Activated CD8-positive, alpha-beta T cell treated with anti-CD3 and anti-CD28 coated beads for 36 hours (primary cell): ENCODE measurements around the gene CERS1. TPM values are rescaled to one million over a fixed set of nuclear protein-coding genes. Genes with fewer than 3 reads are reported as not detected.
"Not testable (repeated sequence)": the region's sequence is repeated elsewhere in the genome, so short reads cannot be mapped to it uniquely, and the experiment has no call there.

Source experiments
- ATAC-seq: fragments of 200-7000 bp; cut with Tn5 transposase; one replicate; pipeline ENCODE4 v1.10.0; 2021; ENCODE audit warnings: mild to moderate bottlenecking, moderate library complexity
- CTCF ChIA-PET: fragments of 350-600 bp; sonication (Branson Sonifier 250); formaldehyde crosslinking; loops from one replicate; lab custom pipeline; 2021; ENCODE audit warnings: antibody characterized with exemption; lab: Charles Lee
- POLR2A ChIA-PET: fragments of 350-600 bp; sonication (Branson Sonifier 250); formaldehyde crosslinking; loops from one replicate; lab custom pipeline; 2021; ENCODE audit warnings: antibody characterized with exemption; lab: Charles Lee
- DNase-seq: peaks from one replicate; pipeline ENCODE4 v3.0.0-alpha.2; 2020
- H3K27ac Mint-ChIP-seq: one replicate; pipeline ENCODE4 v1.8.0; 2021; ENCODE audit warnings: mild to moderate bottlenecking, mixed read lengths
- H3K27me3 Mint-ChIP-seq: one replicate; pipeline ENCODE4 v1.8.0; 2021; ENCODE audit warnings: mixed read lengths
- H3K36me3 Mint-ChIP-seq: one replicate; pipeline ENCODE4 v1.8.0; 2021; ENCODE audit warnings: low read depth, mixed read lengths
- H3K4me1 Mint-ChIP-seq: one replicate; pipeline ENCODE4 v1.8.0; 2021; ENCODE audit warnings: low read depth, mixed read lengths
- H3K4me3 Mint-ChIP-seq: one replicate; pipeline ENCODE4 v1.8.0; 2021; ENCODE audit warnings: mild to moderate bottlenecking, moderate library complexity, mixed read lengths
- H3K9me3 Mint-ChIP-seq: one replicate; pipeline ENCODE4 v1.8.0; 2021; ENCODE audit warnings: mixed read lengths
- intact Hi-C: fragments of 100-400 bp; cut with micrococcal nuclease; formaldehyde crosslinking; loops from one replicate; pipeline ENCODE4 v1.10.0; 2022
- total RNA-seq, 2 experiments: library from RNA; stranded (reverse); gene quantifications; one replicate each; pipeline ENCODE4 v1.2.3, GENCODE V29; 2021
- TF ChIP-seq, protein P1 (sequence below): fragments of 200-600 bp; IDR thresholded peaks from one replicate; pipeline ENCODE4 v1.8.0; 2022; ENCODE audit warnings: antibody characterized with exemption, mild to moderate bottlenecking

Gene CERS1
- total RNA-seq, 2 experiments from 2014 or later: 0.18 to 0.36 TPM

DNA sequence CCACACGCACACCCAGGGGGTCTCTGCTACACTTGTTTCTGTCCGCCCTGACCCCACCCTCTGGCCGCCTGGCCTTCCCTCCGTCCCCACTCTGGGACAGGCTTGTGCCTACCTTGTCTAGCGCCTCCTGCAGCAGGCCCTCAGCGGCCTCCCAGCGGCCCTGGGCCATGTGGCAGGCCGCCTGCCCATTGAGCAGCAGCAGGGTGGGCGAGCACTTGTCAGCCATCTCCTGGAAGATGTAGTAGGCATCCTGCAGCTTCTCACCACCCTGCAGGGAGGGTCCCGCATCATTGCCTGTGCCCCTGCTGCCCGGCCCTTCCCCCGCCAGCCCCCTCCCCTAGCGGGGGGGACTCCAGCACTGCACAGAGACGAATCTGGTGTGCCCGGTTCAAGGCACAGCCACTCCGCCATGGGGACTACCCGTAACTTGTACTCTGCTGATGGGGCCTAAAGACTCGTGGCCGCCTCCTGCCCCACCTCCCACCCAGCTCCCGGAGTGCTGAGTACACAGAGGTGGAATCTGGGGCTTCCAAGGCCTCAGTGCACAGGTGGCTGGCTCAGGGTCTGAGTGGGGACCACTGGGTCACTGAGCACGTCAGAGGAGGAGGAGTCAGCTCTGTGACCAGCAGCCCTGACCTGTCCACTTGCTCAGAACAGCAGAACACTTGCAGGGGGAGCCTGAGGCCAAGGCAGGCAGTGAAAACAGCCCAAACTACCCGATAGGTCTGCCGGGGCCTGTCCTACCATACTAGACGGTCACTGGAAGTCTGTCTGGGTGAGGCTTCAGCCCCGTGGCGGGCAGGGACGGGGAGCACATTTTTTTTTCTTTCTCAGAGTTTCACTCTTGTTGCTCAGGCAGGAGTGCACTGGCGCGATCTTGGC is 7.4 kb upstream of the CERS1 start:
- no peak overlapping the region for H3K27ac Mint-ChIP-seq
- peaks cover 20% of the 10 kb centered on the region for H3K36me3 Mint-ChIP-seq
- H3K4me3 Mint-ChIP-seq: no peak overlapping the region
- TF ChIP-seq, protein P1, sequence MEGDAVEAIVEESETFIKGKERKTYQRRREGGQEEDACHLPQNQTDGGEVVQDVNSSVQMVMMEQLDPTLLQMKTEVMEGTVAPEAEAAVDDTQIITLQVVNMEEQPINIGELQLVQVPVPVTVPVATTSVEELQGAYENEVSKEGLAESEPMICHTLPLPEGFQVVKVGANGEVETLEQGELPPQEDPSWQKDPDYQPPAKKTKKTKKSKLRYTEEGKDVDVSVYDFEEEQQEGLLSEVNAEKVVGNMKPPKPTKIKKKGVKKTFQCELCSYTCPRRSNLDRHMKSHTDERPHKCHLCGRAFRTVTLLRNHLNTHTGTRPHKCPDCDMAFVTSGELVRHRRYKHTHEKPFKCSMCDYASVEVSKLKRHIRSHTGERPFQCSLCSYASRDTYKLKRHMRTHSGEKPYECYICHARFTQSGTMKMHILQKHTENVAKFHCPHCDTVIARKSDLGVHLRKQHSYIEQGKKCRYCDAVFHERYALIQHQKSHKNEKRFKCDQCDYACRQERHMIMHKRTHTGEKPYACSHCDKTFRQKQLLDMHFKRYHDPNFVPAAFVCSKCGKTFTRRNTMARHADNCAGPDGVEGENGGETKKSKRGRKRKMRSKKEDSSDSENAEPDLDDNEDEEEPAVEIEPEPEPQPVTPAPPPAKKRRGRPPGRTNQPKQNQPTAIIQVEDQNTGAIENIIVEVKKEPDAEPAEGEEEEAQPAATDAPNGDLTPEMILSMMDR: no peak
- DNase-seq: no peak
- intact Hi-C loops: no loop called here
- ATAC-seq: no peak
- H3K27me3 Mint-ChIP-seq: no peaks in the 10 kb centered on the region
- no peaks in the 10 kb centered on the region for H3K4me1 Mint-ChIP-seq
- POLR2A ChIA-PET: interaction anchor here (2.8 kb wide), 1 partner anchor 16 kb away, joined by 10 read pairs; the partner anchor contains the start of genes COPE and DDX49
- CTCF ChIA-PET: no interaction called here
- no peaks in the 10 kb centered on the region for H3K9me3 Mint-ChIP-seq

DNA sequence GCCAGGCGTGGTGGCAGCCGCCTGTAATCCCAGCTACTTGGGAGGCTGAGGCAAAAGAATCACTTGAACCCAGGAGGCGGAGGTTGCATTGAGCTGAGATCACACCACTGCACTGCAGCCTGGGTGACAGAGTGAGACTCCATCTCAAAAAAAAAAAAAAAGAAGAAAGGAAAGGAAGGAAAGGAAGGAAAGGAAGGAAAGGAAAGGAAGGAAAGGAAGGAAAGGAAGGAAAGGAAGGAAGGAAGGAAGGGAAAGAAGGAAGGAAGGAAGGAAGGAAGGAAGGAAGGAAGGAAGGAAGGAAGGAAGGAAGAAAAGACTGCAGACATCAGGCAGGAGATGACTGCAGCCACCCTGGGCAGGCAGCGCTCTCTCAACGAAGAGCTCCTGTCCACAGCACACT is 6.6 kb upstream of the CERS1 start:
- intact Hi-C loops, H3K4me3 Mint-ChIP-seq, H3K9me3 Mint-ChIP-seq, DNase-seq, CTCF ChIA-PET, H3K27ac Mint-ChIP-seq, ATAC-seq, H3K4me1 Mint-ChIP-seq, H3K27me3 Mint-ChIP-seq: not testable (repeated sequence)
- POLR2A ChIA-PET: interaction anchor here (2.8 kb wide), 1 partner anchor 17 kb away, joined by 10 read pairs; the partner anchor contains the start of genes COPE and DDX49
- peaks cover 20% of the 10 kb centered on the region for H3K36me3 Mint-ChIP-seq

DNA sequence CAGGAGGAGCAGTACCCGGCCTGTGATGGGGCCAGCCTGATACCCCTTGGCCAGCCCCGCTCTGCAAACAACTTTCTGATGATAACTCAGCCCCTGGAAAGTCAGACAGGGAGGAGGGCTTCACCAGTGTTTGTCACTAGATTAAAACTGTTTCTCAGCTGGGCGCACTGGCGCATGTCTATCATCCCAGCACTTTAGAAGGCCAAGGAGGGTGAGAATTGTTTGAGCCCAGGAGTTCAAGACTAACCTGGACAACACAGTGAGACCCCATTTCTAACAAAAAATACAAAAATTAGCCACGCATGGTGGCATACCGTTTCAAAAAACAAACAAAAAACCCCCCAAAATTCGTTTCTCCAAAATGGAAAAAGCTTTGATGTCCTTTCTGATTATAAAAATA is 5.5 kb upstream of the CERS1 start:
- TF ChIP-seq, protein P1: no peak
- Mint-ChIP-seq H3K4me3 (no peak overlapping the region), H3K4me1 (peaks cover under 1% of the 10 kb centered on the region), H3K27ac (no peak overlapping the region), H3K36me3 (peaks cover 20% of the 10 kb centered on the region), H3K27me3 (peaks cover 10% of the 10 kb centered on the region), H3K9me3 (no peaks in the 10 kb centered on the region)
- intact Hi-C loops: no loop called here
- POLR2A ChIA-PET: no interaction called here
- DNase-seq (no peak), ATAC-seq (no peak)
- CTCF ChIA-PET: no interaction called here

DNA sequence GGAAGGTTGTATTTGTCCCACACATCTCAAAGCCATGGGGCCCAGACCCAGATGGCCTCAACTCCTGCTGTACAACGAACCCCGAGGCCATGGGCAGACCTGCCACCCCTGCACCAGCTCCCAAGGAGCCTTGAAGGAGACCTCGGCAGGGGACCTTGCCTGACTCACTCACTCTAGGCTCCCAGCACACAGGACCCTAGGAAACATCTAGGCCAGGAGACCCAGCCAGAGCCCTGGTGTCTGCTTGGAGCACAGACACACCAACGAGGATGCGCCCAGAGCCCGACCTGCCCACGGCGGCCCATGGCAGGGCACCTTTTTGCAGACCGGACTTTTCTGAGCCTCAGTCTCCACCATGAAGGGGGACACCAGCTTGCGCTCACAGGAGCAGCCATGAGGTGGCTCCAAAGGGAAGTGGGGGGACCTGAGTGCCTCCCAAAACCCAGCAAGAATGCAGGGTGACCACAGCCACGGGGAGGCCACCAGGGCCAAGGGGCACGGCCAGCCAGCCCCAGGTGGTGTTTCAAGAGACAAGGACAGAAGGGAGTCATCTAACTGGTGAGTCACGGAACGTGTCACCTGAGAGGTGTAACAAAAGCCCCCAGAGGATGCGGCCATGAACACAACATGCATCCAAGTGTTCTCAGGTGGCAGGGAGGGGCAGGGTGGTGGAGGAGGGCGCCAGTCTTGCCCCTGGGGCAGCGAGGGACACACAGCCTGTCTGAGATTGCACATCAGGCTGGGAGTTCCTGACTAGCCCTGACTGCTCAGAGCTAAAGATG is 4.9 kb upstream of the CERS1 start:
- peaks cover 20% of the 10 kb centered on the region for H3K36me3 Mint-ChIP-seq
- CTCF ChIA-PET: no interaction called here
- peaks cover 2% of the 10 kb centered on the region for H3K4me1 Mint-ChIP-seq
- ATAC-seq: no peak
- TF ChIP-seq, protein P1: no peak
- intact Hi-C loops: no loop called here
- H3K9me3 Mint-ChIP-seq: no peaks in the 10 kb centered on the region
- H3K4me3 Mint-ChIP-seq: no peak overlapping the region
- DNase-seq: peak; percentile 12
- POLR2A ChIA-PET: no interaction called here
- no peak overlapping the region for H3K27ac Mint-ChIP-seq
- peaks cover 12% of the 10 kb centered on the region for H3K27me3 Mint-ChIP-seq

DNA sequence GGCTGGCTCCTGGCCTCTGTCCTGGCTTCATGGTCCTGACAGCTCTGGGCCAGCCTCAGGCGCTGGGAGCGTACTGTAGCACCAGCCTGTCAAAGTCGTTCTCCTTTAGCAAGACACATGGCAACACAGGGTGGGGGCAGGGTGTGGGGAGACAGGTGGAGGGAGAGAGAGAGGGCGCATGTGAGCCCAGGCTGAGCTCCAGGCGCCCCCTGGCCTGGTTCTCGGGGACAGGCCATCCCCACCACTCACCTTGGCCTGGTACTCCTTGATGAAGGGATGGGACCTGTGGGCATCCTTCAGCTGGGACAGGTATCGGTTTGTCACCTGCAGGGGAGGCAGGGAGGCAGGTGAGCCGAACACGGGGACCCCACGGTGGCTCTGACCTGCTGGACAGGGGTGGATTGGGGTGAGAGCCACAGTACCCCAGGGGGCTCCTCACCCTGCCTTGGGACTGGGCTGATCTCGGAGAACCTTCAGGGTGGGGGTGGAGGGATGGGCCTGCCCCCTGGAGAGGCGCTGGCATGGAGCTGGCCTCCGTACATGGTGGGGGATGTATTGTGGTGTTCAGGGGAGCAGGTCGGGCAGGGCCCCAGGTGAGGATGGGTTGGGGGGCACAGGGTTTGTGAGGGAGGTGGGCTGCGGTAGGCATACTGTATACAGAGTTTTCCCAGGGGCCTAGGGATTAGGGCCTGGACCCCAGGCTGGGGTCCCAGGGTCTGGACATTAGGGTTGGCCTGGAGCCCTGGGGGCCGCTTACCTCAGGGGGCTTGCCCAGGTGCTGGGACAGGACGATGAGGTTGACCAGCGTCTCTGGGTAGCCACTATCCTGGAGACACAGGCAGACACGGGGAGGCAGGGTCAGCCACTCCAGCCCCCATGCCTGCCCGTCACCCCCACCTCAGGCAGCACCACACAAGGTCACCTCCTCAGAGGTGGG is 3.9 kb upstream of the CERS1 start:
- DNase-seq (no peak), ATAC-seq (no peak)
- H3K27me3 Mint-ChIP-seq: peaks cover 16% of the 10 kb centered on the region
- no peak overlapping the region for H3K27ac Mint-ChIP-seq
- TF ChIP-seq, protein P1: no peak
- intact Hi-C loops: no loop called here
- POLR2A ChIA-PET: interaction anchor here (1.0 to 1.2 kb wide), 2 partner anchors 19 to 21 kb away, joined by 3 to 4 read pairs; partner anchors contain the start of genes COPE and DDX49
- peaks cover 2% of the 10 kb centered on the region for H3K4me1 Mint-ChIP-seq
- CTCF ChIA-PET: no interaction called here
- peaks cover 13% of the 10 kb centered on the region for H3K36me3 Mint-ChIP-seq
- H3K9me3 Mint-ChIP-seq: no peaks in the 10 kb centered on the region
- H3K4me3 Mint-ChIP-seq: no peak overlapping the region
